ENCODE data around the gene FOSL2.

DNA sequence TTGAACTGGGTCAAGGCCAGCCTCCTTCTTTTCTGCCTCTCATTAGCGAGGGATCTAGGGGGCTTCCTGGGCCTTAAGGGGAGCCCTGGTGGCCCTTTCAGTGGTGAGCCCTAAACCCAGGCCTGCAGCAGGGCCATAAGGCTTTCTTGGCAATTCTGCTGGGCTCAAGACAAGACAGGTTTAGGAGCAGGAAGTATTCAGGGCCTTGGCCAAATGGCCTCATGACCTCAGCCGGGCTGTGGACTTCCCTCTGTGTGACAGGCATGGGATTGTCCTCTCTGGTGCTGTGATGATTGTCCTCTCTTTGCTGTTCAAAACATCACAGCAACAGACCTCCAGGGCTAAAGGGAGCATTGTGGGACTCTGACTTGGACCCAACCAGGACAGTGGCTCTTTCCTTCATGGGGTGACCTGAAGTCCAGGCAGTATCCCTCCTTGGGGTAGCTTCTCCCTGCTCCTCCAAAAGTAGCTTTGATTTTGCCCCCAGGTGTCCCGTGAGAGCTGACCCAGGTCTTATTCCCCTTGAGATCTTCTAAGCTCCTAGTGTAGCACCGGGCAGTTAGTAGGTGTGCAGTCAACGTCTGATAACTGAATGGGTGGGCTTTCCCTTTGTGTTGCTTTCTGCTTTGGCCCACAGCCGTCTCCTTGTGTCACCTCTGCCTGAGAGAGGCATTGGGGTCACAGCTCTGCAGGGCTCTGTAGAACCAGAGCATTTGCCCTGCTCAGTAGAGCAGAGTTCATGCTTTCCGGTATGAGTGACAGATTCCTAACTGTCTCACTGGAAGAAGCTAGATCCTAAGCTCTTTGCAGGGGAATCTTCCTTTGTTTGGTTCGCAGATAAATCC is 14.7 kb downstream of the FOSL2 start:
- TF ChIP-seq BHLHE40 (IDR thresholded peaks at IDR 0.05; ENCODE audit: borderline replicate concordance) (no peak), ZNF384 (IDR thresholded peaks at IDR 0.05) (no peak), CTBP1 (IDR thresholded peaks at IDR 0.05; ENCODE audit: borderline replicate concordance) (no peak), LEF1 (IDR thresholded peaks at IDR 0.05; ENCODE audit: borderline replicate concordance) (no peak), NFRKB (IDR thresholded peaks at IDR 0.05) (no peak), FOXA1 (IDR thresholded peaks at IDR 0.05) (no peak), TARDBP (IDR thresholded peaks at IDR 0.05) (no peak), ARNT (IDR thresholded peaks at IDR 0.05) (no peak), HDGF (IDR thresholded peaks at IDR 0.05; ENCODE audit: borderline replicate concordance) (no peak), FOXK2 (IDR thresholded peaks at IDR 0.05) (no peak), L3MBTL2 (conservative IDR thresholded peaks at IDR 0.05) (no peak), SP1 (IDR thresholded peaks at IDR 0.05) (no peak)
